GM12873 (cell line): ENCODE measurements around the gene RAB11FIP4.

Experiments
- CTCF ChIP-seq: IDR thresholded peaks from 2 replicates; pipeline ENCODE4 v1.5.1; 2012; ENCODE audit warnings: low read depth, mild to moderate bottlenecking, moderate library complexity, low read length, control low read depth; ENCODE audit not compliant: insufficient read depth; ENCODE audit errors: missing control alignments

Gene RAB11FIP4

GRCh38 chr17:31405890-31406371 is 14.5 kb downstream of the RAB11FIP4 start:
- no peak for TF ChIP-seq CTCF

GRCh38 chr17:31408586-31408985 is 17.1 kb downstream of the RAB11FIP4 start:
- TF ChIP-seq CTCF: no peak

- no peak for TF ChIP-seq CTCF
These were observed 20.3 kb downstream of the RAB11FIP4 start for GRCh38 chr17:31411707-31412285.

- TF ChIP-seq CTCF: no peak
These were observed 21.0 kb downstream of the RAB11FIP4 start for GRCh38 chr17:31412511-31412910.

- no peak for TF ChIP-seq CTCF
These were observed 21.8 kb downstream of the RAB11FIP4 start for GRCh38 chr17:31413081-31413799.

- TF ChIP-seq CTCF: no peak
These were observed 22.5 kb downstream of the RAB11FIP4 start for GRCh38 chr17:31413874-31414549.

GRCh38 chr17:31414550-31414918 is 23.1 kb downstream of the RAB11FIP4 start:
- TF ChIP-seq CTCF: no peak
